Endothelial cell of umbilical vein (primary cell): ENCODE measurements around the gene NFKBIA. TPM values are rescaled to one million over a fixed set of nuclear protein-coding genes. Genes with fewer than 3 reads are reported as not detected.

Experiments used
- BruUV-seq: library from RNA; stranded (reverse); fragments of 400-500 nt; replicated peaks from 2 replicates; lab custom pipeline; 2021; lab: Mats Ljungman, UMichigan
- CTCF ChIA-PET: fragments of 300-600, 350-600 bp; sonication (Branson Sonifier 250); formaldehyde crosslinking; loops from one replicate; lab custom pipeline; 2021; ENCODE audit warnings: antibody characterized with exemption, inconsistent platforms; lab: Charles Lee
- POLR2A ChIA-PET: fragments of 300-600, 350-600 bp; sonication (Branson Sonifier 250); formaldehyde crosslinking; loops from one replicate; lab custom pipeline; 2021; ENCODE audit warnings: antibody characterized with exemption, inconsistent platforms; lab: Charles Lee
- DNase-seq: peaks from one replicate; pipeline ENCODE4 v3.0.0-alpha.2; 2011; ENCODE audit warnings: low read depth, low spot score
- FAIRE-seq: peaks from 2 replicates; lab custom pipeline; 2011; peaks lifted over from hg19 to GRCh38; lab: Jason Lieb, UNC
- H2AFZ ChIP-seq: 2 replicates; pipeline ENCODE4 v1.6.0; 2012; ENCODE audit warnings: low read depth, low read length, control low read depth, inconsistent platforms
- H3K27ac ChIP-seq: 2 replicates; pipeline ENCODE4 v1.5.1; 2011; ENCODE audit warnings: low read depth, mild to moderate bottlenecking, control low read depth, low read length, moderate library complexity; ENCODE audit not compliant: insufficient read depth
- H3K27me3 ChIP-seq, 2 experiments: 2 replicates each; pipeline versions ENCODE4 v1.6.0 to v1.6.1; 2011; ENCODE audit warnings: low read length in 2 of 2, mixed read lengths in 1 of 2; ENCODE audit not compliant: control insufficient read depth in 2 of 2, insufficient read depth in 2 of 2
- H3K36me3 ChIP-seq, 2 experiments: 2 replicates in 1 of 2; 3 replicates in 1 of 2; pipeline ENCODE4 v1.5.1; 2011; ENCODE audit warnings: low read length in 2 of 2, mild to moderate bottlenecking in 1 of 2, moderate library complexity in 1 of 2; ENCODE audit not compliant: control insufficient read depth in 2 of 2, insufficient read depth in 2 of 2; ENCODE audit errors: extremely low read depth in 1 of 2
- H3K4me1 ChIP-seq: 3 replicates; pipeline ENCODE4 v1.5.1; 2011; ENCODE audit warnings: mild to moderate bottlenecking, low read length; ENCODE audit not compliant: control insufficient read depth, insufficient read depth; ENCODE audit errors: extremely low read depth
- H3K4me2 ChIP-seq: 2 replicates; pipeline ENCODE4 v1.6.1; 2011; ENCODE audit warnings: low read length, control low read depth, mixed read lengths; ENCODE audit not compliant: insufficient read depth
- H3K4me3 ChIP-seq, 3 experiments: fragments of 200-600 bp in 1 of 3; sonication (generic), shearing (Covaris generic) in 1 of 3; replicated peaks in 1 of 3; 2 replicates each; pipeline ENCODE4 v1.5.1; 2011 to 2016; ENCODE audit warnings: control low read depth in 3 of 3, low read length in 3 of 3, mild to moderate bottlenecking in 2 of 3, inconsistent platforms in 1 of 3, low read depth in 1 of 3, moderate library complexity in 1 of 3; ENCODE audit not compliant: insufficient read depth in 1 of 3
- H3K79me2 ChIP-seq: 2 replicates; pipeline ENCODE4 v1.6.0; 2012; ENCODE audit warnings: low read length, inconsistent platforms; ENCODE audit not compliant: control insufficient read depth, insufficient read depth
- H3K9ac ChIP-seq: replicated peaks from 2 replicates; pipeline ENCODE3; 2011; ENCODE audit warnings: low read length, control low read depth; ENCODE audit not compliant: insufficient read depth; ENCODE audit errors: extremely low read depth
- H3K9me1 ChIP-seq: replicated peaks from 3 replicates; pipeline ENCODE4 v1.6.0; 2011; ENCODE audit warnings: mild to moderate bottlenecking, low read length; ENCODE audit not compliant: control insufficient read depth, insufficient read depth; ENCODE audit errors: extremely low read depth
- H3K9me3 ChIP-seq: replicated peaks from 2 replicates; pipeline ENCODE4 v1.5.1; 2012; ENCODE audit warnings: low read length, inconsistent platforms; ENCODE audit not compliant: control insufficient read depth, insufficient read depth
- H4K20me1 ChIP-seq: replicated peaks from 2 replicates; pipeline ENCODE3; 2011; ENCODE audit warnings: mild to moderate bottlenecking, low read length; ENCODE audit not compliant: control insufficient read depth, insufficient read depth; ENCODE audit errors: extremely low read depth
- EZH2 ChIP-seq: IDR thresholded peaks from 2 replicates; pipeline ENCODE4 v1.6.1; 2012; ENCODE audit warnings: borderline replicate concordance, low read depth, mild to moderate bottlenecking, moderate library complexity, low read length, inconsistent platforms; ENCODE audit not compliant: severe bottlenecking
- FOS ChIP-seq: IDR thresholded peaks from 2 replicates; pipeline ENCODE4 v1.6.1; 2011; ENCODE audit warnings: mild to moderate bottlenecking, low read length, moderate library complexity, borderline replicate concordance; ENCODE audit not compliant: insufficient read depth
- GATA2 ChIP-seq: IDR thresholded peaks from 2 replicates; pipeline ENCODE4 v1.7.0; 2011; ENCODE audit warnings: low read depth, mild to moderate bottlenecking, moderate library complexity, mixed read lengths, low read length; ENCODE audit not compliant: insufficient read length, insufficient read depth
- JUN ChIP-seq: IDR thresholded peaks from 2 replicates; pipeline ENCODE4 v1.6.1; 2011; ENCODE audit warnings: borderline replicate concordance, low read depth; ENCODE audit not compliant: insufficient read length, insufficient read depth
- MYC ChIP-seq: IDR thresholded peaks from one replicate; pipeline ENCODE4 v1.6.1; 2011; ENCODE audit warnings: mild to moderate bottlenecking, low read depth, low read length
- POLR2A ChIP-seq: IDR thresholded peaks from 2 replicates; pipeline ENCODE4 v1.6.1; 2012; ENCODE audit warnings: low read depth, mild to moderate bottlenecking, control low read depth, low read length
- POLR2AphosphoS5 ChIP-seq: IDR thresholded peaks from 2 replicates; pipeline ENCODE4 v1.6.1; 2012; ENCODE audit warnings: low read depth, mild to moderate bottlenecking, control low read depth, low read length, moderate library complexity; ENCODE audit not compliant: insufficient read depth
- dilution Hi-C: fragments of 300-500 bp; cut with MboI; formaldehyde crosslinking; loops from one replicate; pipeline ENCODE4 v1.15.0; 2019; ENCODE audit warnings: low sequenced_read_pairs; ENCODE audit not compliant: extremely low pct_ligation_motif_present
- intact Hi-C: fragments of 100-400 bp; cut with micrococcal nuclease; formaldehyde crosslinking; loops from one replicate; pipeline ENCODE4 v1.10.0; 2022
- polyA plus RNA-seq, 4 experiments: library from polyadenylated mRNA; depleted of rRNA in 3 of 4; stranded (reverse) in 3 of 4; unstranded in 1 of 4; fragments of >200 nt; gene quantifications; 2 replicates each; pipeline versions ENCODE4 v1.2.1 to v1.2.3, GENCODE V29; 2011 to 2012; ENCODE audit warnings: missing spikeins in 1 of 4
- total RNA-seq: library from RNA; stranded (reverse); gene quantifications from 2 replicates; pipeline ENCODE4 v1.2.3, GENCODE V29; 2021
- TF ChIP-seq, protein P1 (sequence below): IDR thresholded peaks from 2 replicates; pipeline ENCODE4 v1.6.1; 2011; ENCODE audit not compliant: insufficient read depth, insufficient read length
- TF ChIP-seq, protein P2 (sequence below), 2 donors: IDR thresholded peaks; 1 replicate in 1 of 2; 2 replicates in 1 of 2; pipeline ENCODE4 v1.5.1; 2011; ENCODE audit warnings: low read length in 2 of 2, mild to moderate bottlenecking in 2 of 2, moderate library complexity in 2 of 2, control low read depth in 1 of 2, inconsistent platforms in 1 of 2, low read depth in 1 of 2; ENCODE audit not compliant: insufficient read depth in 1 of 2; ENCODE audit errors: extremely low read depth in 1 of 2

NFKBIA gene
- total and polyA plus RNA-seq, 2 donors (not counting 3 experiments of a cell fraction or from before 2014, with no cell fraction given), result 55.7 to 82.8 TPM

DNA sequence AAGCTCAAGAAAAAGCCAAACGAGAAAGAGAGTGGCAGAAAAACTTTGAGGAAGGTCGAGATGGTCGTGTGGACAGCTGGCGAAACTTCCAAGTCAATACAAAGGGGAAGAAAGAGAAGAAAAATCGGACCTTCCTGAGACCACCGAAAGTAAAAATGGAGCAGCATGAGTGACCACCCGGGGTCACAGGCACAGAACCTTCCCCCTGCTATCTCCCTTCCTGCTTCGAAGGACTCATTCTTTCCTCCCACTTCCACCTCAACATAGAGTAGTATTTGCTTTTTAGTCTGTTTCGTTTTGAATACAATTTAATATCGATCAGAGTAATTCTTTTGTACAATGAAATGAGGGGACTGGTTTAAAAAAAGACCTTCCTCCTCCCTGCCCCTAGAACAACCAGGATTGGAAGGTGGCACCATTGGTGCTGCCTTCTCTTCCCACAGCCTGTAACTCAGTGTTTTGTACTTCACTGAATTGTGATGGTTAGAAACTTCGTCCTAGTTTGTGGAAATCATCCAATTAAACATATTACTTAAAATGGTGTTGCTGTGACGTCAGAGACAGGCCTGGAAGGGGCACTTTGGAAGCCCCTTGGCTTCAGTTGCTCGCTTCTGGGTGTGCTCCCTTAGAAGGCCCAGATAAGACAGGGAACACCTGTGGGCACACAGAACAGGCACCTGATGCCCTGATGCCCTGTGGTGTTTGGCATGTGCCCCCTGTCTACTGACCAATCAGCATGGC lies 26.1 kb upstream of the NFKBIA start:
- ChIA-PET CTCF (interaction anchor here (2.7 to 4.8 kb wide), 2 partner anchors 8 to 256 kb away, joined by 12 to 28 read pairs; no protein-coding TSS in a partner anchor), POLR2A (no interaction called here)
- Histone ChIP-seq H3K4me2 (no peak overlapping the region), H3K9me1 (no peaks in the 10 kb centered on the region), H3K9ac (no peak overlapping the region), H4K20me1 (no peaks in the 10 kb centered on the region), H3K4me1 (peaks cover 6% of the 10 kb centered on the region), H3K27me3 (no peaks in the 10 kb centered on the region), H3K27ac (no peak overlapping the region), H3K9me3 (no peaks in the 10 kb centered on the region), H3K36me3 (no peaks in the 10 kb centered on the region), H2AFZ (no peak overlapping the region), H3K4me3 (no peak overlapping the region), H3K79me2 (no peaks in the 10 kb centered on the region)
- DNase-seq (no peak), FAIRE-seq (no peak)
- intact Hi-C loops, result no loop called here
- dilution Hi-C loops, result loop anchor here (25.0 kb wide), 1 partner anchor 257 kb away; no protein-coding TSS in a partner anchor
- BruUV-seq, result no TSS peak
- no peak for TF ChIP-seq JUN
- no peak for TF ChIP-seq EZH2
- no peak for TF ChIP-seq FOS
- TF ChIP-seq POLR2A, result no peak
- TF ChIP-seq, protein P1, sequence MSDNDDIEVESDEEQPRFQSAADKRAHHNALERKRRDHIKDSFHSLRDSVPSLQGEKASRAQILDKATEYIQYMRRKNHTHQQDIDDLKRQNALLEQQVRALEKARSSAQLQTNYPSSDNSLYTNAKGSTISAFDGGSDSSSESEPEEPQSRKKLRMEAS, result no peak
- TF ChIP-seq POLR2AphosphoS5, result no peak
- TF ChIP-seq GATA2, result no peak
- TF ChIP-seq MYC, result no peak
- TF ChIP-seq, protein P2, sequence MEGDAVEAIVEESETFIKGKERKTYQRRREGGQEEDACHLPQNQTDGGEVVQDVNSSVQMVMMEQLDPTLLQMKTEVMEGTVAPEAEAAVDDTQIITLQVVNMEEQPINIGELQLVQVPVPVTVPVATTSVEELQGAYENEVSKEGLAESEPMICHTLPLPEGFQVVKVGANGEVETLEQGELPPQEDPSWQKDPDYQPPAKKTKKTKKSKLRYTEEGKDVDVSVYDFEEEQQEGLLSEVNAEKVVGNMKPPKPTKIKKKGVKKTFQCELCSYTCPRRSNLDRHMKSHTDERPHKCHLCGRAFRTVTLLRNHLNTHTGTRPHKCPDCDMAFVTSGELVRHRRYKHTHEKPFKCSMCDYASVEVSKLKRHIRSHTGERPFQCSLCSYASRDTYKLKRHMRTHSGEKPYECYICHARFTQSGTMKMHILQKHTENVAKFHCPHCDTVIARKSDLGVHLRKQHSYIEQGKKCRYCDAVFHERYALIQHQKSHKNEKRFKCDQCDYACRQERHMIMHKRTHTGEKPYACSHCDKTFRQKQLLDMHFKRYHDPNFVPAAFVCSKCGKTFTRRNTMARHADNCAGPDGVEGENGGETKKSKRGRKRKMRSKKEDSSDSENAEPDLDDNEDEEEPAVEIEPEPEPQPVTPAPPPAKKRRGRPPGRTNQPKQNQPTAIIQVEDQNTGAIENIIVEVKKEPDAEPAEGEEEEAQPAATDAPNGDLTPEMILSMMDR (IDR thresholded peaks at IDR 0.05; ENCODE audit: extremely low read depth in 1 of 2, insufficient read depth in 1 of 2, low read depth in 1 of 2, low read length in 2 of 2), result no peak
